Measurements from ENCODE around the gene PTPRN2. TPM values are rescaled to one million over a fixed set of nuclear protein-coding genes. Genes with fewer than 3 reads are reported as not detected.

PTPRN2 gene
- total and polyA plus RNA-seq, 2 of the 8 experiments (the other 6 are each of a cell fraction or from before 2014, with no cell fraction given), result 2.6 to 4.5 TPM

GRCh38 chr7:158366916-158367633 lies 220.5 kb downstream of the PTPRN2 start:
- Histone ChIP-seq H3K79me1 (ENCODE audit: low read depth, low read length) (no peaks in the 10 kb centered on the region), H4K5ac (ENCODE audit: insufficient read length, low read depth, low read length) (no peak overlapping the region), H3K23me2 (ENCODE audit: low read depth, low read length) (no peaks in the 10 kb centered on the region), H4K8ac (ENCODE audit: extremely low read depth, insufficient read depth, low read length) (no peak overlapping the region), H3K79me2 (ENCODE audit: control insufficient read depth in 1 of 2, insufficient read depth in 2 of 2, low read length in 2 of 2) (no peaks in the 10 kb centered on the region), H2BK12ac (ENCODE audit: low read depth, low read length) (no peak overlapping the region), H3K14ac (ENCODE audit: insufficient read length) (no peak overlapping the region), H3K9ac (replicated peaks in 1 of 4; ENCODE audit: extremely low read depth in 1 of 4, low read depth in 3 of 4, low read length in 3 of 4) (no peak overlapping the region), H4K20me1 (replicated peaks in 1 of 2; ENCODE audit: control insufficient read depth in 1 of 2, insufficient read depth in 2 of 2, low read length in 2 of 2) (peaks cover 0 to 4% of the 10 kb centered on the region in 2 experiments), H3K9me3 (ENCODE audit: insufficient read depth in 2 of 2, low read depth in 1 of 2, low read length in 1 of 2) (peaks cover 5 to 22% of the 10 kb centered on the region in 2 experiments; a peak in 1 of 4 replicates), H3K4me1 (replicated peaks in 1 of 4; ENCODE audit: control insufficient read depth in 3 of 4, insufficient read depth in 4 of 4, low read length in 3 of 4) (no peaks in the 10 kb centered on the region), H3K27me3 (replicated peaks in 1 of 4; ENCODE audit: control insufficient read depth in 3 of 4, extremely low read depth in 1 of 4, insufficient read depth in 3 of 4, low read length in 3 of 4) (no peaks in the 10 kb centered on the region), H3K4me3 (ENCODE audit: extremely low read depth in 1 of 4, insufficient read depth in 2 of 4, low read depth in 3 of 4, low read length in 4 of 4) (no peak overlapping the region), H3K4ac (replicated peaks; ENCODE audit: insufficient read length, low read depth, low read length) (no peak overlapping the region), H3K23ac (ENCODE audit: insufficient read length) (no peak overlapping the region), H2AFZ (ENCODE audit: low read length) (no peak overlapping the region), H3K18ac (ENCODE audit: extremely low read depth, low read length) (no peak overlapping the region), H3K56ac (replicated peaks; ENCODE audit: insufficient read length, low read depth, low read length) (no peak overlapping the region), H4K91ac (replicated peaks; ENCODE audit: insufficient read length, low read length) (no peak overlapping the region), H2BK20ac (ENCODE audit: low read length) (no peak overlapping the region), H2BK15ac (ENCODE audit: low read length) (no peak overlapping the region), H2AK5ac (ENCODE audit: low read depth, low read length) (no peak overlapping the region), H3K27ac (ENCODE audit: low read depth, low read length) (no peak overlapping the region), H2BK5ac (ENCODE audit: low read depth, low read length) (no peak overlapping the region), H3K36me3 (ENCODE audit: control insufficient read depth in 2 of 4, insufficient read depth in 4 of 4, low read length in 3 of 4) (no peaks in the 10 kb centered on the region), H3K4me2 (ENCODE audit: insufficient read depth in 1 of 2, low read depth in 2 of 2, low read length in 2 of 2) (no peak overlapping the region), H2BK120ac (replicated peaks; ENCODE audit: low read depth, low read length) (no peak overlapping the region)
- no peak for FAIRE-seq
- POLR2A ChIA-PET (ENCODE audit: partially characterized antibody), result no interaction called here
- 87% methylated on average over 19 of the region's 19 CpGs; no CpG with 5 or more reads in 1 of the 2 experiments for WGBS, 2 experiments (ENCODE audit: extremely low coverage in 1 of 2, insufficient coverage in 1 of 2, insufficient read length in 1 of 2, insufficient replicate concordance in 2 of 2, low coverage in 1 of 2, low lambda C conversion rate in 2 of 2, missing lambda C conversion rate in 1 of 2)
- no peak for DNase-seq (ENCODE audit: low read depth in 1 of 2, low spot score in 2 of 2)
- CTCF ChIA-PET (ENCODE audit: partially characterized antibody), result interaction anchor here (1.0 to 2.7 kb wide), 6 partner anchors 11 to 41 kb away, joined by 3 to 18 read pairs (median 4); no protein-coding TSS in a partner anchor
- TF ChIP-seq SIRT6 (IDR thresholded peaks at IDR 0.05; ENCODE audit: low read length) (no peak), GTF2F1 (IDR thresholded peaks at IDR 0.05; ENCODE audit: borderline replicate concordance, low read depth, low read length) (no peak), NANOG (IDR thresholded peaks at IDR 0.05; ENCODE audit: insufficient read depth, low read depth, low read length, poor library complexity, severe bottlenecking) (no peak), TAF1 (IDR thresholded peaks at IDR 0.05; ENCODE audit: low read depth, low read length) (no peak), HDAC6 (IDR thresholded peaks at IDR 0.05; ENCODE audit: low read depth, low read length) (no peak), KDM5A (IDR thresholded peaks at IDR 0.05; ENCODE audit: low read length) (no peak), RFX5 (IDR thresholded peaks at IDR 0.05; ENCODE audit: borderline replicate concordance, low read depth, low read length) (no peak), POLR2AphosphoS5 (IDR thresholded peaks at IDR 0.05; ENCODE audit: low read depth, low read length) (no peak), CTCF (IDR thresholded peaks at IDR 0.05; ENCODE audit: control extremely low read depth in 1 of 3, insufficient read depth in 1 of 3, low read depth in 1 of 3, low read length in 3 of 3) (no peak)

Data from H1 (cell line).